Stimulated activated CD8-positive, alpha-beta memory T cell treated with anti-CD3 and anti-CD28 coated beads, Interleukin-4, amount 100 ng/mL, for 24 hours (primary cell): ENCODE results near the gene AP5B1.
"Not testable (repeated sequence)": the region's sequence is repeated elsewhere in the genome, so short reads cannot be mapped to it uniquely, and the experiment has no call there.

Experiments used
- DNase-seq: peaks from one replicate; pipeline ENCODE4 v3.0.0-alpha.2; 2020; ENCODE audit warnings: low read depth

Gene AP5B1

GRCh38 chr11:65767406-65767805 lies 13.4 kb downstream of the AP5B1 start:
- DNase-seq = no peak

DNA sequence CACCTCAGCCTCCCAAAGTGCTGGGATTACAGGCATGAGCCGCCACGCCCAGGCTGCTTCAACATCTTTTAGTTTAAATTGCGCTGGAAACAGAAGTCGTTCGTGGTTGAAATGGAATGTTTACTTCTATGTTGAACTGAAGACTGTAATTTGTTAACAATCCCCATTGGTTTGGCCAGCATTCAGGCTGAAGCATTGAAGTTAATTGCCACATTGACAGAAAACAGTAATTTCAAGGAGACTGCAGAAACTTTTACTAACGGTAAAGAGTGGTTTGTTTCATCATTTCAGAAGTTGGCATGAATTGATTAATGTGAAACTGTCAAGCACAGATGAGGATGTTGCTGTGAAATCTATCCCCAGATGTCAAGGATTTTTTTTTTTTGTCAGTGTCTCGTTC lies 14.2 kb downstream of the AP5B1 start:
- no peak for DNase-seq

- DNase-seq = no peak
Measured at GRCh38 chr11:65764434-65764833, 16.3 kb downstream of the AP5B1 start.

- DNase-seq = not testable (repeated sequence)
Measured at GRCh38 chr11:65762816-65763215, 18.0 kb downstream of the AP5B1 start.

DNA sequence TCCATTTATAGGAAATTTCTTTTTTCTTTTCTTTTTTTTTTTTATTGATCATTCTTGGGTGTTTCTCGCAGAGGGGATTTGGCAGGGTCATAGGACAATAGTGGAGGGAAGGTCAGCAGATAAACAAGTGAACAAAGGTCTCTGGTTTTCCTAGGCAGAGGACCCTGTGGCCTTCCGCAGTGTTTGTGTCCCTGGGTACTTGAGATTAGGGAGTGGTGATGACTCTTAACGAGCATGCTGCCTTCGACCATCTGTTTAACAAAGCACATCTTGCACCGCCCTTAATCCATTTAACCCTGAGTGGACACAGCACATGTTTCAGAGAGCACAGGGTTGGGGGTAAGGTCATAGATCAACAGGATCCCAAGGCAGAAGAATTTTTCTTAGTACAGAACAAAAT lies 18.6 kb downstream of the AP5B1 start:
- DNase-seq = not testable (repeated sequence)

DNA sequence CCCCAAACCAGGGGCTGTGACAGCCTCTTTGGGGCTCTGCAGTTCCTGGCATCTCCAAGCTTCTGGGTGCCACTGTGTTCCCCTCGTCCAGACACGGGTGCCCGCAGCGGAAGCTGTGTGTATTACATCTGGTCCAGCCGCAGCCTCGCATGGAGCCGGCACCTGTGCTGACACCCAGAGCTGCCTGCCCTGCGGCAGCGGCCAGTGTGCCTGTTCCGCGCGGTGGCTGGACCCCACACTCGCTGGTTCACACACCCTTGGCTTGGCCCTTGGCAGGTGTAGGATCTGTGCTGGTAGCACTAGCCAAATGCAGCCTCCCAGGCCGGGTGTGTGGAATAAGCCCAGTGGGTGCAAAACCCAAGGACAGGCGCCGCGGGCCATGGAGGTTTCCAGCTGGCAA lies 35.7 kb downstream of the AP5B1 start:
- no peak for DNase-seq

GRCh38 chr11:65744699-65745042 lies 36.1 kb downstream of the AP5B1 start:
- DNase-seq = no peak

DNA sequence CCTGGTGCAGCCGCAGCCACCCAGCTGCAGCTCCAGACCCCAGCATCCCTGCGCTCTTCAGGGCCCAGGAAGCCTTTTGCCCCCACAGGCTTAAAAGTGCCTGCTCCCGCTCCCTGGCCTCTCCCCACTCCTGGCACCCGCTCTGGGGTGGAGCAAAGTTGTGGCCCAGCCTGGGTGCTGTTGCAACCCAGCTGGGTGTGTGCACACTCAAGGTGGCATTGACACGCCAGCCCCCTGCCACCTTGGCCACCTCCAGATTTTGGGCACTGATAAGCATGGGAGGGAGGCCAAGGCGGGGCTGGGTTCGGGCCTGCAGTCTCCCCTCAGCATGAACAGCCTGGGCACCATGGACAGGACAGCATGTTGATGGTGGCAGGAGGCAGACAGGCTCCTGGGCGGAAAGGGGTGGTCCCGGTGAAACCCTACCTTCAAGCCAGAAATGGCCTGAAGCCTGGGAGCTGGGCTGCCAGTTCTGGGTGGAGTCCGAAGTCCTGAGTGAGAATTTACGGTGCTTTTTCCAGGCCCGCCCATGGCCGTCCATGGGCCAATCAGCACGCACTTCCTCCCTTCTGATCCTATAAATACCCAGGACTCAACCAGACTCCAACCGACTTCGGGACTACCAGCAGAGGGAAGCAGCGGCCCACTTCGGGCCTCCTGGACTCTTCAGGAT lies 36.6 kb downstream of the AP5B1 start:
- no peak for DNase-seq

GRCh38 chr11:65743681-65744025 lies 37.1 kb downstream of the AP5B1 start:
- no peak for DNase-seq

DNA sequence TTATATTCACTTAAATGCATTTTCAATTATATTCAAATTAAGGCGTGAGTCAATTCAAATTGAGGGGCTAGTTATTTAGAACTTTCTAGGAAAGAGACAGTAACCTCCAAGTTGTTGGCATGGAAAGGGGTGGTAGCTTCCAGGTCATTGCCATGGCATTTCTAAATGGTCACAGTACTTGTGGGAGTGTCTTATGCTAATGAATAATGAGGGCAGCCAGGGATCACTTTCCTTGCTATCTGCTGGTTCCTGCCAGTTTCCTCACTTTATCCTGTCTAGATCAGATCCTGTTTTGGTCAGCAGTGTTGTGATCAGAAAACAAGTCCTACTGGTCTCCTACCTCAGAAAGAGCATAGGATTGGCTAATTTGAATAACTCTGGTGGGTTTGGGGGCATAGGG lies 38.4 kb downstream of the AP5B1 start:
- DNase-seq = no peak

GRCh38 chr11:65741185-65741584 lies 39.6 kb downstream of the AP5B1 start:
- no peak for DNase-seq

GRCh38 chr11:65739022-65739421 lies 41.8 kb downstream of the AP5B1 start:
- DNase-seq = no peak

GRCh38 chr11:65736810-65737209 lies 44.0 kb downstream of the AP5B1 start:
- DNase-seq = no peak

DNA sequence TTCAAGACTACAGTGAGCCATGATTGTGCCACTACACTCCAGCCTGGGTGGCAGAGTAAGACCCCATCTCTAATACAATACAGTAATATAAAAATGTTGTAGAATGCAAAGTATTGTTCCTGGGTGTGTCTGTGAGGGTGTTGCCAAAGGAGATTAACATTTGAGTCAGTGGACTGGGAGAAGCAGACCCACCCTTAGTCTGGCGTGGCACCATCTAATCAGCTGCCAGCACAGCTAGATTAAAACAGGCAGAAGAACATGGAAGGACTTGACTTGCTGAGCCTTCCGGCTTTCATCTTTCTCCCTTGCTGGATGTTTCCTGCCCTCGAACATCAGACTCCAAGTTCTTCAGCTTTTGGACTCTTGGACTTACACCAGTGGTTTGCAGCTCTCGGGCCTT lies 45.7 kb downstream of the AP5B1 start:
- not testable (repeated sequence) for DNase-seq

- DNase-seq = no peak
Measured at GRCh38 chr11:65730461-65730860, 50.3 kb downstream of the AP5B1 start.

- DNase-seq = no peak
Measured at GRCh38 chr11:65727865-65728264, 52.9 kb downstream of the AP5B1 start.

GRCh38 chr11:65726660-65727059 lies 54.1 kb downstream of the AP5B1 start:
- DNase-seq = no peak
